HepG2 (cell line): Measurements from ENCODE around the gene MYCBP2. TPM values are rescaled to one million over a fixed set of nuclear protein-coding genes. Genes with fewer than 3 reads are reported as not detected.

Experiments used
- ATAC-seq: fragments of 200-7000 bp; cut with Tn5 transposase; 3 replicates; pipeline ENCODE4 v1.9.1; 2020; ENCODE audit warnings: mild to moderate bottlenecking, moderate library complexity
- BruUV-seq: library from RNA; stranded (reverse); fragments of 400-500 nt; replicated peaks from 2 replicates; lab custom pipeline; 2021; lab: Mats Ljungman, UMichigan
- CTCF ChIA-PET: fragments of 300-600 bp; formaldehyde crosslinking; extraction: SDS; loops from one replicate; lab custom pipeline; 2021; ENCODE audit warnings: low total read pairs, inconsistent platforms, low intra/inter-chr PET ratio; lab: Yijun Ruan, JAX
- POLR2A ChIA-PET: fragments of 350-600 bp; sonication (Branson Sonifier 250); formaldehyde crosslinking; loops from one replicate; lab custom pipeline; 2020; ENCODE audit warnings: antibody characterized with exemption, inconsistent platforms; lab: Yijun Ruan, JAX
- DNase-seq: peaks from one replicate; pipeline ENCODE4 v3.0.0-alpha.2; 2015; ENCODE audit warnings: low spot score
- FAIRE-seq: peaks from 3 replicates; lab custom pipeline; 2011; peaks lifted over from hg19 to GRCh38; lab: Jason Lieb, UNC
- H2AFZ ChIP-seq: one replicate; pipeline ENCODE4 v1.6.1; 2011; ENCODE audit warnings: low read length, inconsistent platforms
- H3K27ac ChIP-seq: fragments of 300-600 bp; 3 replicates; pipeline ENCODE4 v1.8.0; 2011; ENCODE audit warnings: mixed run types, mild to moderate bottlenecking, mixed read lengths, low read length, inconsistent platforms; ENCODE audit not compliant: insufficient read depth; ENCODE audit errors: extremely low read length
- H3K27me3 ChIP-seq, 2 experiments: fragments of 200-600 bp in 1 of 2; 2 replicates in 1 of 2; 3 replicates in 1 of 2; pipeline versions ENCODE4 v1.6.0 to v1.8.0; 2011; ENCODE audit warnings: low read length in 2 of 2, mild to moderate bottlenecking in 2 of 2, moderate library complexity in 2 of 2, inconsistent platforms in 1 of 2; ENCODE audit not compliant: insufficient read depth in 2 of 2, control insufficient read depth in 1 of 2
- H3K36me3 ChIP-seq, 2 experiments: fragments of 200-600 bp in 1 of 2; replicated peaks in 1 of 2; 2 replicates in 1 of 2; 3 replicates in 1 of 2; pipeline versions ENCODE4 v1.5.1 to v1.8.0; 2011; ENCODE audit warnings: low read length in 2 of 2, inconsistent platforms in 1 of 2; ENCODE audit not compliant: insufficient read depth in 2 of 2, control insufficient read depth in 1 of 2
- H3K4me1 ChIP-seq: 2 replicates; pipeline ENCODE4 v1.5.1; 2012; ENCODE audit warnings: low read length, inconsistent platforms; ENCODE audit not compliant: insufficient read depth
- H3K4me2 ChIP-seq: 2 replicates; pipeline ENCODE4 v1.6.0; 2011; ENCODE audit warnings: low read depth, low read length, inconsistent platforms
- H3K4me3 ChIP-seq, 3 experiments: fragments of 200-600 bp in 1 of 3; sonication (generic), shearing (Covaris generic) in 1 of 3; replicated peaks in 1 of 3; 2 replicates each; pipeline ENCODE4 v1.5.1; 2011 to 2016; ENCODE audit warnings: low read length in 3 of 3, inconsistent platforms in 2 of 3, low read depth in 2 of 3, mild to moderate bottlenecking in 2 of 3, control low read depth in 1 of 3, mixed read lengths in 1 of 3; ENCODE audit not compliant: insufficient read depth in 1 of 3
- H3K79me2 ChIP-seq: one replicate; pipeline ENCODE4 v1.6.1; 2011; ENCODE audit warnings: low read length, inconsistent platforms; ENCODE audit not compliant: insufficient read depth
- H3K9ac ChIP-seq: 2 replicates; pipeline ENCODE4 v1.6.0; 2011; ENCODE audit warnings: mild to moderate bottlenecking, low read depth, low read length, inconsistent platforms; ENCODE audit not compliant: insufficient read depth
- H3K9me3 ChIP-seq: 2 replicates; pipeline ENCODE4 v1.5.1; 2012; ENCODE audit warnings: mild to moderate bottlenecking, low read length
- H4K20me1 ChIP-seq: 2 replicates; pipeline ENCODE4 v1.6.0; 2011; ENCODE audit warnings: inconsistent platforms, mild to moderate bottlenecking, low read length, moderate library complexity; ENCODE audit not compliant: insufficient read depth
- ATF3 ChIP-seq: sonication (generic); formaldehyde crosslinking; IDR thresholded peaks from 2 replicates; pipeline ENCODE4 v1.4.0; 2020; ENCODE audit warnings: missing genetic modification reagents
- CAMTA2 ChIP-seq: sonication (generic); formaldehyde crosslinking; IDR thresholded peaks from 2 replicates; pipeline ENCODE4 v1.4.0; 2020; ENCODE audit warnings: mild to moderate bottlenecking, missing genetic modification reagents, borderline replicate concordance
- CENPX ChIP-seq: sonication (generic); formaldehyde crosslinking; IDR thresholded peaks from 2 replicates; pipeline ENCODE4 v1.9.0; 2021; ENCODE audit warnings: mild to moderate bottlenecking, missing genetic modification reagents, moderate library complexity
- FOSL1 ChIP-seq: sonication (generic); formaldehyde crosslinking; IDR thresholded peaks from 2 replicates; pipeline ENCODE4 v1.9.0; 2021; ENCODE audit warnings: missing genetic modification reagents, borderline replicate concordance
- MED8 ChIP-seq: sonication (generic); formaldehyde crosslinking; IDR thresholded peaks from 2 replicates; pipeline ENCODE4 v1.8.1; 2023; ENCODE audit warnings: mild to moderate bottlenecking, missing genetic modification reagents; ENCODE audit not compliant: insufficient replicate concordance
- MNT ChIP-seq: fragments of 450-650 bp; IDR thresholded peaks from 2 replicates; pipeline ENCODE4 v1.6.1; 2016
- SMARCE1 ChIP-seq: fragments of 450-650 bp; IDR thresholded peaks from 2 replicates; pipeline ENCODE4 v1.6.1; 2017; ENCODE audit warnings: borderline replicate concordance
- SRSF4 ChIP-seq: fragments of 200-400 bp; formaldehyde crosslinking; IDR thresholded peaks from one replicate; pipeline ENCODE4 v1.6.1; 2018; ENCODE audit warnings: mild to moderate bottlenecking, low read depth, low read length, moderate library complexity; ENCODE audit not compliant: poor library complexity, severe bottlenecking
- THYN1 ChIP-seq: sonication (generic); formaldehyde crosslinking; IDR thresholded peaks from 2 replicates; pipeline ENCODE4 v1.8.1; 2023; ENCODE audit warnings: low read depth, mild to moderate bottlenecking, moderate library complexity, missing genetic modification reagents, borderline replicate concordance
- ZBTB1 ChIP-seq: sonication (generic); formaldehyde crosslinking; IDR thresholded peaks from 2 replicates; pipeline ENCODE4 v1.4.0; 2020; ENCODE audit warnings: missing genetic modification reagents, borderline replicate concordance
- ZBTB10 ChIP-seq: sonication (generic); formaldehyde crosslinking; IDR thresholded peaks from 2 replicates; pipeline ENCODE4 v1.4.0; 2020; ENCODE audit warnings: missing genetic modification reagents, borderline replicate concordance
- ZFX ChIP-seq: sonication (generic); formaldehyde crosslinking; IDR thresholded peaks from 2 replicates; pipeline ENCODE4 v1.4.0; 2020; ENCODE audit warnings: mild to moderate bottlenecking, low read depth, missing genetic modification reagents, moderate library complexity
- ZNF605 ChIP-seq: sonication (generic); formaldehyde crosslinking; IDR thresholded peaks from 2 replicates; pipeline ENCODE4 v1.8.0; 2022; ENCODE audit warnings: mild to moderate bottlenecking, missing genetic modification reagents
- ZNF615 ChIP-seq: sonication (generic); formaldehyde crosslinking; IDR thresholded peaks from 2 replicates; pipeline ENCODE4 v1.5.0; 2020; ENCODE audit warnings: mild to moderate bottlenecking, missing genetic modification reagents, borderline replicate concordance
- WGBS: methylation state at CpG from one replicate; pipeline ENCODE4 v1.1.6; 2017; ENCODE audit warnings: low lambda C conversion rate; 5-methylcytosine and 5-hydroxymethylcytosine counted together
- in situ Hi-C: cut with HindIII; loops from 2 replicates; pipeline ENCODE4 v1.10.0; 2017; ENCODE audit warnings: low pct_unique_long_range_greater_than_20kb; ENCODE audit not compliant: extremely low pct_ligation_motif_present
- intact Hi-C: fragments of 100-400 bp; cut with micrococcal nuclease; formaldehyde crosslinking; loops from one replicate; pipeline ENCODE4 v1.10.0; 2022; ENCODE audit not compliant: unreplicated experiment
- polyA plus RNA-seq, 8 experiments: library from polyadenylated mRNA; depleted of rRNA in 3 of 8; stranded (reverse) in 7 of 8; unstranded in 1 of 8; fragments of >200 nt; fragmentation: Illumina TruSeq in 4 of 8; extraction: Trizol in 4 of 8; gene quantifications; 2 replicates each; pipeline versions ENCODE4 v1.2.1 to v1.2.3, GENCODE V29; 2011 to 2016; ENCODE audit warnings: low read depth in 4 of 8, missing spikeins in 1 of 8, mixed read lengths in 1 of 8; ENCODE audit not compliant: insufficient read depth in 1 of 8
- total RNA-seq, 5 experiments: library from RNA; depleted of rRNA; stranded (reverse); fragments of >200 nt; fragmentation: Illumina TruSeq; extraction: Trizol; gene quantifications; 2 replicates each; pipeline ENCODE4 v1.2.3, GENCODE V29; 2016; ENCODE audit warnings: low read depth in 1 of 5
- TF ChIP-seq, protein P1 (sequence below): sonication (generic); formaldehyde crosslinking; IDR thresholded peaks from 2 replicates; pipeline ENCODE4 v1.4.0; 2020; ENCODE audit warnings: mild to moderate bottlenecking, low read depth, missing genetic modification reagents
- TF ChIP-seq, protein P2 (sequence below): sonication (generic); formaldehyde crosslinking; IDR thresholded peaks from 2 replicates; pipeline ENCODE4 v1.5.0; 2020; ENCODE audit warnings: missing genetic modification reagents

Gene MYCBP2
- total and polyA plus RNA-seq, 2 of the 13 experiments (the other 11 are each of a cell fraction or from before 2014, with no cell fraction given): 16.3 to 35.3 TPM

GRCh38 chr13:77136902-77137420, 189.9 kb downstream of the MYCBP2 start:
- Histone ChIP-seq H3K9me3 (no peaks in the 10 kb centered on the region), H2AFZ (no peak overlapping the region), H3K4me2 (no peak overlapping the region), H3K27ac (no peak overlapping the region), H3K9ac (no peak overlapping the region), H3K36me3 (peaks cover 3 to 17% of the 10 kb centered on the region in 2 experiments; a peak in 4 of 5 replicates), H3K4me3 (no peak overlapping the region), H3K79me2 (no peaks in the 10 kb centered on the region), H4K20me1 (no peaks in the 10 kb centered on the region), H3K27me3 (no peaks in the 10 kb centered on the region), H3K4me1 (no peaks in the 10 kb centered on the region)
- no peak for DNase-seq
- ChIA-PET CTCF (no interaction called here), POLR2A (no interaction called here)
- TF ChIP-seq CENPX (CRISPR knock-in tag): no peak
- no peak for TF ChIP-seq CAMTA2 (CRISPR knock-in tag)
- no peak for TF ChIP-seq ZNF615 (CRISPR knock-in tag)
- no peak for TF ChIP-seq ZBTB10
- no peak for TF ChIP-seq THYN1 (CRISPR knock-in tag)
- no peak for TF ChIP-seq SMARCE1
- TF ChIP-seq, protein P1, sequence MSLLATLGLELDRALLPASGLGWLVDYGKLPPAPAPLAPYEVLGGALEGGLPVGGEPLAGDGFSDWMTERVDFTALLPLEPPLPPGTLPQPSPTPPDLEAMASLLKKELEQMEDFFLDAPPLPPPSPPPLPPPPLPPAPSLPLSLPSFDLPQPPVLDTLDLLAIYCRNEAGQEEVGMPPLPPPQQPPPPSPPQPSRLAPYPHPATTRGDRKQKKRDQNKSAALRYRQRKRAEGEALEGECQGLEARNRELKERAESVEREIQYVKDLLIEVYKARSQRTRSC (CRISPR knock-in tag): no peak
- no peak for TF ChIP-seq SRSF4
- TF ChIP-seq ZFX (CRISPR knock-in tag): no peak
- TF ChIP-seq ZBTB1 (CRISPR knock-in tag): no peak
- TF ChIP-seq, protein P2, sequence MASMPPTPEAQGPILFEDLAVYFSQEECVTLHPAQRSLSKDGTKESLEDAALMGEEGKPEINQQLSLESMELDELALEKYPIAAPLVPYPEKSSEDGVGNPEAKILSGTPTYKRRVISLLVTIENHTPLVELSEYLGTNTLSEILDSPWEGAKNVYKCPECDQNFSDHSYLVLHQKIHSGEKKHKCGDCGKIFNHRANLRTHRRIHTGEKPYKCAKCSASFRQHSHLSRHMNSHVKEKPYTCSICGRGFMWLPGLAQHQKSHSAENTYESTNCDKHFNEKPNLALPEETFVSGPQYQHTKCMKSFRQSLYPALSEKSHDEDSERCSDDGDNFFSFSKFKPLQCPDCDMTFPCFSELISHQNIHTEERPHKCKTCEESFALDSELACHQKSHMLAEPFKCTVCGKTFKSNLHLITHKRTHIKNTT (CRISPR knock-in tag): no peak
- no peak for TF ChIP-seq ZNF605 (CRISPR knock-in tag)
- TF ChIP-seq MNT: no peak
- TF ChIP-seq FOSL1 (CRISPR knock-in tag): no peak
- TF ChIP-seq ATF3 (CRISPR knock-in tag): no peak
- TF ChIP-seq MED8: no peak
- no peak for ATAC-seq
- in situ Hi-C loops: no loop called here
- no peak for FAIRE-seq
- WGBS: 95% methylated on average over 3 of the region's 3 CpGs
- intact Hi-C loops: no loop called here
- BruUV-seq: no TSS peak
